GM18519 (cell line): Measurements from ENCODE around the gene CACNA2D2.

ENCODE experiments used
- ATAC-seq: cut with Tn5 transposase; IDR thresholded peaks from one replicate; pipeline ENCODE4 v1.9.1; 2021; ENCODE audit warnings: mild to moderate bottlenecking, moderate library complexity; ENCODE audit not compliant: unreplicated experiment, low FRiP score

The CACNA2D2 gene

GRCh38 chr3:50319894-50320625 is 183.4 kb downstream of the CACNA2D2 start:
- ATAC-seq: no peak

GRCh38 chr3:50319181-50319893 is 184.1 kb downstream of the CACNA2D2 start:
- ATAC-seq: no peak

- no peak for ATAC-seq
Observed at GRCh38 chr3:50318615-50319014, 184.8 kb downstream of the CACNA2D2 start.

GRCh38 chr3:50318163-50318562 is 185.3 kb downstream of the CACNA2D2 start:
- no peak for ATAC-seq

- ATAC-seq: no peak
Observed at GRCh38 chr3:50317300-50317699, 186.1 kb downstream of the CACNA2D2 start.

- no peak for ATAC-seq
Observed at GRCh38 chr3:50316657-50317242, 186.7 kb downstream of the CACNA2D2 start.

DNA sequence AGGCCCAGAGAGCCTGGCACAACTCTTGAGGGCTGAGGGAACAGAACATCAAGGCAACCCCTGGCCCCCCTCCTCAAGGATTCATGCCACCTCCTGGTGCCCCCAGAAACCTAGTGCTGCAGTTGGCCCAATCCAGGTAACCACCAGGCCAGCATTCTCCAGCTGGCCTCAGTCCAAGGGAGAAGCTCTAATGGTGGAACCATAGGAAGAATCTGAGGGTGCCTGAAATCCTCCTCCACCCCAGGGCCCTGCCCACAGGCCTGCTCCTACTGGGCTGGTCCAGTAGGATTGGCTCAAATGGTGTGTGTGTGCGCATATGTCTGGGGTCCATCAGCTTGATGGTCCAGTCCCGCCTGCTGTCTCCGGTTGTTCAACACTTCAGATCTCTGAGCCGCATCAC is 188.6 kb downstream of the CACNA2D2 start:
- ATAC-seq: no peak

- ATAC-seq: no peak
Observed at GRCh38 chr3:50314342-50314741, 189.1 kb downstream of the CACNA2D2 start.
